22Rv1 (cell line): ENCODE results near the gene UGT1A5.

Experiments
- CTCF ChIP-seq: fragments of 450-650 bp; IDR thresholded peaks from 2 replicates; pipeline ENCODE4 v1.5.1; 2017; ENCODE audit warnings: mild to moderate bottlenecking
- ZFX ChIP-seq: fragments of 450-650 bp; IDR thresholded peaks from 2 replicates; pipeline ENCODE4 v1.6.1; 2017; ENCODE audit warnings: antibody characterized with exemption, borderline replicate concordance

GRCh38 chr2:233668605-233669260, 44.0 kb upstream of the UGT1A5 start:
- TF ChIP-seq CTCF = no peak
- TF ChIP-seq ZFX = no peak
